CD4-positive, alpha-beta T cell treated with Interleukin-17A for 1 hour (primary cell): ENCODE results near the gene AP3M1.

Experiments used
- DNase-seq: peaks from one replicate; pipeline ENCODE4 v3.0.0-alpha.2; 2020

AP3M1 gene

GRCh38 chr10:74079028-74079935 is 71.3 kb downstream of the AP3M1 start:
- no peak for DNase-seq

- DNase-seq: peak; percentile 38
These were observed 72.6 kb downstream of the AP3M1 start for GRCh38 chr10:74078037-74078436.

- no peak for DNase-seq
These were observed 73.2 kb downstream of the AP3M1 start for GRCh38 chr10:74077416-74077815.

- DNase-seq: no peak
These were observed 73.7 kb downstream of the AP3M1 start for GRCh38 chr10:74076961-74077360.

GRCh38 chr10:74075906-74076305 is 74.7 kb downstream of the AP3M1 start:
- DNase-seq: no peak

- no peak for DNase-seq
These were observed 78.1 kb downstream of the AP3M1 start for GRCh38 chr10:74072503-74072902.

GRCh38 chr10:74071157-74071556 is 79.5 kb downstream of the AP3M1 start:
- DNase-seq: no peak
